Left ventricle myocardium superior (tissue), 1 donor: ENCODE data around the gene ZACN. TPM values are rescaled to one million over a fixed set of nuclear protein-coding genes. Genes with fewer than 3 reads are reported as not detected.
"Not testable (repeated sequence)": the region's sequence is repeated elsewhere in the genome, so short reads cannot be mapped to it uniquely, and the experiment has no call there.

Experiments used
- ATAC-seq: fragments of 200-7000 bp; cut with Tn5 transposase; one replicate; pipeline ENCODE4 v1.9.1; 2020; ENCODE audit warnings: mild to moderate bottlenecking, moderate library complexity
- DNase-seq: peaks from one replicate; pipeline ENCODE4 v3.0.0-alpha.2; 2020
- intact Hi-C: fragments of 100-400 bp; cut with micrococcal nuclease; formaldehyde crosslinking; loops from one replicate; pipeline ENCODE4 v1.11.0; 2022
- total RNA-seq: library from RNA; stranded (reverse); fragmentation: NEBNext Ultra II Directional; extraction: Animal tissue kit (Norgen Biotek cat#: 25700); gene quantifications from one replicate; pipeline ENCODE4 v1.2.1, GENCODE V29; 2021
- donor health status: DM: no; HTN: yes; CAD: no; lungs with severe emphysema.

ZACN gene
- total RNA-seq, 1 donor from 2014 or later: not detected

DNA sequence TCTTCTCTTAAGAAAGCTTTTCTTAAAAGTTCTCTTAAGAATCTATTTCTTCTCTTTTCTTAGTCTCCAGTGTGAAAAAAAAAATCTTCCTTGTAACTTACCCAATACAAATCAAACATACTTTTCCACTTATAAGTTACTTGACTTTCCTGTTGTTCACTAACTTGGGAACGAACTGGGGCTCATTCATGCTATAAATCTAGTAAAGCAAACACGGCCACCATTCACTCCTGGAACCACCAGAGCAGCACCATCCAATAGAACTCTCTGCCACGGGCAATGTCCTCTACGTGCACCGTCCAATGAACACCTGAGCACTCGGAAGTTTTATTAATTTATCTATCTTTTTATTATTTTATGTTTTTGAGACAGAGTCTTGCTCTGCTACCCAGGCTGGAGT is 27.4 kb upstream of the ZACN start:
- no peak for ATAC-seq
- DNase-seq: no peak
- intact Hi-C loops: no loop called here

DNA sequence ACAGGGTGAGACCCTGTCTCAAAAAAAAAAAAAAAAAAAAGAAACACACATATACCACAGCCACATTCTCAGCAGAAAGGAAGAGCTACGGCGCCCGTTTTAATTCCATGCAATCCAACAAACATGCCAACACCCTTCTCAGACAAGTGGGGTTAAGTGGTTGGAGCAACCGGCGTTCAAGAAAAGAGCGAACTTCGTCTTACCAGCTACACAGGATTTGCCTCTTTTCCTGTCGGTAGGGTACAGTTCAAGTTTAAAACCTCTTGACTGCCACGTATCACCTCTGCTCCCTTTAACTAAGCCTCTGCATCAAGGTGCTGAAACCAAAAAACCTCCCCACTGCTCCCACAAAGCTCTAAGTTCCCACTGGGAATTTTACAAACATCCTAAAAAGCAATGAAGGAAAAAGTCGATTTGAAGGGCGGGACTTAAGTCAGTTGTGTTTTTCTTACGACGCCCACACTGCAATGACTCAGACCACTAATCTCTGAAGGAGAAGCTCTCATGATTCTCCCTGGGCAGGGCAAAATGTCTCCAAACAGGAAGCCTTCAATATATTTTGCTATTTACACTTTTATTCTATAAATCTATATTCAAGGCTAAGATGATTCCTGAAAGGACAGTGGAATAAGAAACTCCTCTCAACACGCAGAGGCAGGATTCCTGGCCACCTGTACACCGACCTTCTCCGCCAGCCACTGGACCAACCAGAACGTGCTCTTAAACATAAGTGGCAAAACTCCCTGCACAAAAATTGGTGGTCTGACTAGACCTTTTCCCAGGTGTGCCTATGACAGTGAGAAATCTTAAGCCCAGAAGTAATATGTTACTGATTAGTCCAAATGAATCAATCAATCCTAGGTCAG is 25.5 kb upstream of the ZACN start:
- intact Hi-C loops: no loop called here
- ATAC-seq: no peak
- no peak for DNase-seq

DNA sequence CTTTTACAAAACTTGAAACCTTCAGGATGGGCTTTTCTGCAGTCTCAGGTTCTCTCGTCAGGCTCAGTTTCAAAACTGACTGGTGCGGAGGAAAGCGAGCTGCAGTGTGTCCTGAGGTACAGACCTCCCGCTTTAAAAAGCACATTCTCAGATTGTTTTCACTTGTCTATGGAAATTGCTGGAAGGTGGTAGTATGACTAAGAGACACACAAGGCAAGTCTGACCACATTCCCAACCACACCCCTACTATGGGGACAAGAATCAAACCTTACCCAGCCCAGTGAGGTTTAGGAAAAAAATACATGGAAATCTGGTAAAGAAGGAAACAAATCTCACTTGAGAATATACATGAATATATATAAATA is 24.9 kb upstream of the ZACN start:
- DNase-seq (no peak), ATAC-seq (no peak)
- intact Hi-C loops: no loop called here

DNA sequence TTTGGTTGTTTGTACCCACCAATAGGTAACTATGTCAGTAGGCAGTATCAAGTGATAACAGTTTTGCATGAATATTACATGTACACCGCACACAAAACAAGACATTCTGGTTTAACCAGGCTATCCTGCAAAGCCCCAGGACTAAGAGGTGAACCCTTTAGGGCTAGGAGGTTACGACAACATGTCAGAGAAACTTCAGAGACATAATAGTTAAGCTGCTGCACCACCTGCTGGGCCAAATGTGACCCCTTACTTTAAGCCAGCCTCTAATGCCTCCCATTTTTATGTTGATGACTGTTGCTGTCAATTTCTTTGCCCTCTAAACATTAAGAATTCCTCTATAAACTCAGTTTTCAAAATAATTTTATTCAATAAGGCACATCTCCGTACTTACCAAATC is 22.1 kb upstream of the ZACN start:
- ATAC-seq: no peak
- no peak for DNase-seq
- intact Hi-C loops: no loop called here

DNA sequence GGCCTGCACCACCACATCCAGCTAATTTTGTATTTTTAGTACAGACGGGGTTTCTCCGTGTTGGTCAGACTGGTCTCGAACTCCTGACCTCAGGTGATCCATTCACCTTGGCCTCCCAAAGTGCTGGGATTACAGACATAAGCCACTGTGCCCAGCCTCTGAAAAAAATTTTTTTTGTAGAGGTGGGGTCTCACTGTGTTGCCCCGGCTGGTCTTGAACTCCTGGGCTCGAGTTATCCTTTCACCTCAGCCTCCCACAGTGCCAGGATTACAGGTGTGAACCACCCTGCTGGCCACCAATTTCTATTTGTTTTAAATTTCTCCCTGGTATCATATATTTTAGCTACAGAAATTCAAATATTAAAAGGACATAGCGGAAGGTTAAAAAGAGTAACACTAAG is 20.7 kb upstream of the ZACN start:
- intact Hi-C loops, ATAC-seq, DNase-seq: not testable (repeated sequence)

DNA sequence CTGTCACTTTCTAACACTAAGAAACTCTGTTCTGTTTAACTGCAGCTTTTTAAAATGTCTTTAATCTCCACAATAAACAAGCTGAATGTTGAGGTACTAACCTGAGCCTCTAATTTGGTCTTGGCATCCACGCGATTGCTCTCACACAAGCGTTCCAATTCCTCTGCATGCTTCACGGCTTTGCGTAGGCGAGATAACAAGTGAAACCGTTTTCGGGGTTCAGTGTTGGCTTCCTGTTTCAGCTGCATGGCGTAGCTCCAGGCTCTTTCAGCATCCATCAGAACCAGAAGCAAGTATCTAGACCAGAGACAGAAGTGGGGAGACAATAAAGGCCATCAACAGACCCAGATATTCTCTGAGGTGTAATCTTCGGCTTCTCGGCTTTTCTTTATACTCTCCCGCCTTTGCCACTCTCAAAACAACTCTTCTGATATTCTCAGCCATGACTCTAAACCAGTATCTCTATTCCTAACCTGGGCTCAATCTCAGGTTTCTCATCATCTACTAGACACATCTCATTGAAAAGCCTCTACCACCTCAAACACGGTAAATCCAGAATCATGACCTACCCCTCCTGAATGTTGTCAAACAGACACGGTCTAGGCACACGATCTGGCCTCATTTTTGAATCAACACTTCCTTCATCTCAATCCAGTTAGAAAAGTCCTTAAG is 15.0 kb upstream of the ZACN start:
- intact Hi-C loops: no loop called here
- no peak for DNase-seq
- ATAC-seq: no peak

DNA sequence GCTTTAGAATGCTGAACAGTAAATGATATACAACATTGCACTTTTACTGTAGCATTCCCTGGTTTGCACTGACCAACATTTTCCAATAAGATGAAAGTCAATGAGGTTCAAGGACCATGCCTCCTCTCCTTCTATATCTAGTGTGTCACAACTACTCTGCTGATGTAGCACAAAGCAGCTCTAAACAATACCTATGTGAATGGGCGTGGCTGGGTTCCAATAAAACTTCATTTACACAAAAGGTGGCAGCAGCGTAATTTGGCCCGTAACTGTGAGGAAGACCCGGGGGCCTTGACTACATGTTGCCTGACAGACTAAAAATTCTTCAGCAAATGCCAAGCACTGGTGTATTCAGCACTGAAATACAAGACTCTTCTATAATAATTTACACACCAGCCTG is 13.2 kb upstream of the ZACN start:
- intact Hi-C loops: no loop called here
- no peak for ATAC-seq
- DNase-seq: no peak

DNA sequence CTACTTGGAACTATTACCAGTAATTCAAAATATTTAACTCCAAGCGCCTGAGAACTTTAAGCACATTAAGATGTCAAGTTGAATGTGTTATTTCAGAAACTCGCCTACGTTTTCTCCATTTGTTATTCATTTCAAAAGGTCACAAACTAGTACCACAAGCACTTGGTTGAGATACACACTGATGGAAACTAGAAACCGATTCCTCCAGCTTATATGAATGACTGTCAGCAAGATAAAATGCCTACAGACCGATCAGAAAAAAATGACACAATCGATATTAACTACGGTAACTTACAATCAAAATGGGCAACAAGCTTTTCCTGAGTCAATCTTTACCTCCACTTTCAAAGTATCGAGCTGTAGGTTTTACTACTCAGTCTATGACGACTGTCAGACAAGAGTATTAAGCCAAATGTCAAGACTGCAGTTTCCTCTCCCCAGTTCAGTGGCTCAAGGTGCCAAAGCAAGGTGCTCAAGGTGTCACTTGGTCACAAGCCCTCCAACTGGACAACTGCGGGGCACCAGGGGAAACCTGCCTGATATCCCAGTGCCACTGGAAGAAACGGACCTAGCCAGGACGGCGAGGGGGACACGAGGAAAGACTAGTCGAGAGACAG is 7.3 kb upstream of the ZACN start:
- intact Hi-C loops: no loop called here
- ATAC-seq: no peak

DNA sequence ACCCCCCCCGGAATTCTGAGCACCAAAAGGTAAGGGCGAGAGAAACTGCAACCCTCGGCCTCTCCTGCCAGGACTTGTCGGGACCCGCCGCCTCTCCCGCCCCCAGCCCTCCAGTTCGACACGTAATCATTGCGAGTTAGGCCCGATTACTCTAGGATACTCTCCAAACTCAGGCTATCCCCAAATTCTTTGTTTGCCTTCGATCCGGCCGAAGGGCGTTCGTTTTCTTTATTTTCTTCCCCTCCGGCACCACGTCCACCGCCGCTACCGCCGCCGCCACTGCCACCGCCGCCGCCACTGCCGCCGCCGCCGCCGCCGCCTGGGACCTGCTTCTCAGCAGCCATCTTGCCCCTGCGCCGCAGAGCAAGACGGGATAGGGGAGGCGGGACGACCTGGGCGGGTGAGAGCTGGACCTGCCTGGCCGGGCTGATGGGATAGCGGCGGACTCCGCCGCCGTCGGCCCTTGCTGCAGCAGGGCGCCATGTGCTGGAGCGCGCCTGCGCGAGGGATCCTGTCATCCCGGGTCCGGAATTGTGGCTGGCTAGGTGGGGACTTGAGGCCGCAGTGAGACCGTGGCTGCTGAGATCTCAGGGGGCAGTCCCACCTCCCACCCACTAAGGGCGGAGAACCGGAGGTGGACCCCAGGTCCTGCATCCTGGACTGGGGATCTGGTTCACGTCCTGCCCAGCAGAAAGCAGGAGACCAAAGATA is 6.7 kb upstream of the ZACN start, which contains the start of gene SRP68:
SRP68 (minus strand) TSS at position 370 of the 711 bp plus-strand sequence; CDS start at position 344, 26 bp downstream.
- ATAC-seq (peak; percentile 100), DNase-seq (peak; percentile 95)
- intact Hi-C loops: no loop called here

More for the DNA sequence above, 7.3 kb upstream of the ZACN start:
- no peak for DNase-seq

DNA sequence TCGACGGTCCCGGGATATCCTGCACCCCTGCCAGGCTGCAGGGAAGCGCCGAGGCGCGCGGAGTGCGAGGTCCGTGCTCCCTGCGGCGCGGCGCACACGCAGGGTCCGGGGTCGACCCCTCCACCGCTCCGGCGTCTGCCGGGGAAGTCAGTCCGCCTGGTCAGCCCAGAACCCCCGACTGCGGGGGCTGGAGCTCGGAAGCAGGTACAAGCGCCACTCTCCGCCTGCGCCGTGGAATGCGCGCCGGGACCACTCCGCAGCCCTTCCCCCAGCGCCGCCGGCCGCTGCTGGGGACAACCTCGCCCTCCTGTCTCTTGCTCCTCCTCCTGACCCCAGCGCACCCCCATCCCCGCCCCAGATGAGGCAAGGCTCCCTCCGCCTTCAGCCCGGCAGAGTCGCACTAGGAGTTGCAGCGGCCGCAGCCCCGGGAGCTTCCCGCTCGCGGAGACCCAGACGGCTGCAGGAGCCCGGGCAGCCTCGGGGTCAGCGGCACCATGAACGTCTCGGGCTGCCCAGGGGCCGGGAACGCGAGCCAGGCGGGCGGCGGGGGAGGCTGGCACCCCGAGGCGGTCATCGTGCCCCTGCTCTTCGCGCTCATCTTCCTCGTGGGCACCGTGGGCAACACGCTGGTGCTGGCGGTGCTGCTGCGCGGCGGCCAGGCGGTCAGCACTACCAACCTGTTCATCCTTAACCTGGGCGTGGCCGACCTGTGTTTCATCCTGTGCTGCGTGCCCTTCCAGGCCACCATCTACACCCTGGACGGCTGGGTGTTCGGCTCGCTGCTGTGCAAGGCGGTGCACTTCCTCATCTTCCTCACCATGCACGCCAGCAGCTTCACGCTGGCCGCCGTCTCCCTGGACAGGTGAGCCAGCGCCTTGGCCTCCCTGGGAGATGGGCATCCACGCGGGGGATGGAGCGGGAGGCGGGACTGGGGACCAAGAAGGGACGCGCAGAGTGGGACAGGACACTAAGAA is 4.3 kb upstream of the ZACN start, which contains the start of gene GALR2:
GALR2 (plus strand) TSS at position 392 of the 974 bp plus-strand sequence; CDS start at position 495, 103 bp downstream.
- no peak for ATAC-seq
- DNase-seq: no peak
- intact Hi-C loops: no loop called here

DNA sequence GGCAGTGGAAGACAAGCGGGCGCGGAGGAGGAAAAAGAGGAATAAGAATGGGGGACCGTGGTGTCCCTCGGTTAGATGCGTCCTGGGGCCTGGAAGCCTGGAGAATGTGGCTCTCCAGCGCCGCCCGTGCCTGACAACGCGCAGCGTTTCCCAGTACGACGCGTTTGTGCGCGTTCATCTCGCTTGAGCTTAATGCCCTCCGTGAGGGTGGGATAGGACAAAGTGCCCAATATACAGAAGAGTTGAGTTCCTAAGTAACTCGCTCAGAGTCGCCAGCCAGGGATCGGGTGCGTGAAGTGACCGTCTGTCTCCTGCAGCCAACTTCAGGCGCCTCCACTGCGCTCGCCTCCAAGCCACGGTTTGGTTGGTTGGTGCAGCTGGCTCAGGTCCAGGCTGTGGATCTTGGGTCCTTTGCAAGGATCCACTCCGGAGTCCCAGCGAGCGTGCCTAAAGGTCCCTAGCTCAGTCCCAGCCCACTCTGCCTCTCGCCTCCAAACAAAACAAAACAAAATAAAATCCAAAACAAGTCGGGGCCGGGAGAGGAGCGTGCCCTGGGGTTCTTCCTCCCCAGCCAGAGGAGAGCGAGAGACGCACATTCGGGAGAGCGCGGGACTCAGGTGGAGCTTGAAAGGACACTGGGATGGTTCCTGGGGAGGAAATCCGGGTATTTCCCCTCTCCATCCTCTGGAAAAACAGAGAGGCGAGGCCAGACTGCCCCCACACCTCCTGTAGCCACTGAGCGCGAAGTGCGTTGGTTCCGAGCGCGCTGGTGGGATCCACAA is 3.4 kb upstream of the ZACN start:
- DNase-seq (no peak), ATAC-seq (no peak)
- intact Hi-C loops: no loop called here

DNA sequence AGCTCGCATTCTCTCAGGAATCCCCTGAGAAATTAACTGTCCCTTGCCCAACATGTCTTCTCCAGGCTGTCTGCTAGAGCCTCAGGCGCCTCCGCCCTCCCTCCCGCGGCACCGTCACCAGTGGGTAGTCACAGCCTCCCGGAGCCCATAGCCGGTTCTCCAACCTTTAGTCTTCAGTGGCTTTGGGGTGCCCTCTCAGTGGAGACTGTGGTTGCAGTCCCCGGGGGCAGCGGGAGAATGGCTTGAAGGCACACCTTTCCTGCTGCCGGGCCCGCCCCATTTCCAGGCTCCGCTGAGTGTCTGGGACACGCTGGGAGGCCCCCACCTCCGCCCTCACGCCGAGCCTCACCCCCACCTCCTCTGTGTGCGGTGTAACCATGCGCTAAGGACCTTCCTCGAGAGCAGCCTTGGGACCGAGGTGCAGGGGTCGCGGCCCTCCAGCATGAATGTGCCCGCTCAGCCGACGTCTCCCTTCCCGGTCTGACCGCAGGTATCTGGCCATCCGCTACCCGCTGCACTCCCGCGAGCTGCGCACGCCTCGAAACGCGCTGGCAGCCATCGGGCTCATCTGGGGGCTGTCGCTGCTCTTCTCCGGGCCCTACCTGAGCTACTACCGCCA is 2.7 kb upstream of the ZACN start:
- ATAC-seq: no peak
- DNase-seq: no peak
- intact Hi-C loops: no loop called here

DNA sequence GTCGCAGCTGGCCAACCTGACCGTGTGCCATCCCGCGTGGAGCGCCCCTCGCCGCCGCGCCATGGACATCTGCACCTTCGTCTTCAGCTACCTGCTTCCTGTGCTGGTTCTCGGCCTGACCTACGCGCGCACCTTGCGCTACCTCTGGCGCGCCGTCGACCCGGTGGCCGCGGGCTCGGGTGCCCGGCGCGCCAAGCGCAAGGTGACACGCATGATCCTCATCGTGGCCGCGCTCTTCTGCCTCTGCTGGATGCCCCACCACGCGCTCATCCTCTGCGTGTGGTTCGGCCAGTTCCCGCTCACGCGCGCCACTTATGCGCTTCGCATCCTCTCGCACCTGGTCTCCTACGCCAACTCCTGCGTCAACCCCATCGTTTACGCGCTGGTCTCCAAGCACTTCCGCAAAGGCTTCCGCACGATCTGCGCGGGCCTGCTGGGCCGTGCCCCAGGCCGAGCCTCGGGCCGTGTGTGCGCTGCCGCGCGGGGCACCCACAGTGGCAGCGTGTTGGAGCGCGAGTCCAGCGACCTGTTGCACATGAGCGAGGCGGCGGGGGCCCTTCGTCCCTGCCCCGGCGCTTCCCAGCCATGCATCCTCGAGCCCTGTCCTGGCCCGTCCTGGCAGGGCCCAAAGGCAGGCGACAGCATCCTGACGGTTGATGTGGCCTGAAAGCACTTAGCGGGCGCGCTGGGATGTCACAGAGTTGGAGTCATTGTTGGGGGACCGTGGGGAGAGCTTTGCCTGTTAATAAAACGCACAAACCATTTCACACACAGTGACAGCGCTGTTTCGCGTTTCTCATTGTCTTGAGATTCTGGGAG is 2.0 kb upstream of the ZACN start:
- intact Hi-C loops: no loop called here
- ATAC-seq (no peak), DNase-seq (no peak)

DNA sequence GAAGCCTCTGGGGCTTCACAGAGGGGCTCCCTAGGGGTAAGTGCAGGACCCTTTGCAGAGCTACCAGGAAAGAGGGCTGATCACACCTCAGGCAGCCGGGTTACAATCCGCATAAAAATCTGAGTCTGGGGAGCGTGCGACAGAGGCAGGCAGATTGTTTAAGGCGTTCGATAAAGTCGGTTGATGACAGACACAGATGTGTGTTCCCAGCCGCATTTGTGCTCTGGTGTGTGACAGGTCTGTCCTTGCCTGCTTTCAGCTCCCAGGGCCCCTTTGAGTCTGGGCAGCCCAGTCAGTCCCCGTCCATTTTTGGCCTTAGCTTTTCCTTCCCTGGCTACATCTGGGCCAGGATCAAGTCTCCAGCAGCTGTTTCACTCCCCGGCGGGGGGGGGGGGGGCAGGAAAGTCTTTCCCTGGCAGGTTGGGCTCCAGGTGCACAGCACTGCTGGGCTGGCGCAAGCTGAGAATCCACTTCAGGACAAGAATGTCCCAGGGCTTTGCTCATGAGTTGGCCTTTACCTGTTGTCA is 1.3 kb upstream of the ZACN start:
- intact Hi-C loops: no loop called here
- ATAC-seq (no peak), DNase-seq (no peak)

DNA sequence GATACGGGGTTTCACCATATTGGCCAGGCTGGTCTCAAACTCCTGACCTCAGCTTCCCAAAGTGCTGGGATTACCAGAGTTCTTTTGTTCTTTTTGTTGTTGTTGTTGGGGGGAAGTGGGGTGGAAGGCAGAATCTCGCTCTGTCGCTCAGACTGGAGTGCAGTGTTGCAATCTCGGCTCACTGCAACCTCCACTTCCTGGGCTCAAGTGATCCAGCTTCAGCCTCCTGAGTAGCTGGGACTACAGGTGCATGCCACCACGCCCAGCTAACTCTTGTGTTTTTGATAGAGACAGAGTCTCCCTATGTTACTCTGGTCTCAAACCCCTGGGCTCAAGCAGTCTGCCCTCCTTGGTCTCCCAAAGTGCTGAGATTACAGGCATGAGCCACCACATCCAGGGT is 612 bp upstream of the ZACN start:
- DNase-seq, ATAC-seq, intact Hi-C loops: not testable (repeated sequence)

DNA sequence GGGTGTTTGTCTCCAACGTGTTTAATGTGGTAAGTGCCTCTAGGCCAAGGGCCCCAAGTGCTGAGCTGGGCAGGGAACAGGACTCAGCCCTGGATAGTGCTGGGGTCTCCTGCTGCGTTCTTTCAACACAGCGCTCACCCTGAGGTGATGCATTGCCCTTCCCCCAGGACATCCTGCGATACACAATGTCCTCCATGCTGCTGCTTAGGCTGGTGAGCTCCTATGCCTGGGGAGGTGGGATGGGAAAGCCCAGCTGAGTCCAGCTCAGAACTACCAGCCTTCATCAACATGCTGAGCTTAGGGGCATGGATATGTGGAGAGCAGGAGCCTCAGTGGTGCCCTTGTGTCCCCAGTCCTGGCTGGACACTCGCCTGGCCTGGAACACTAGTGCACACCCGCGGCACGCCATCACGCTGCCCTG is 563 bp downstream of the ZACN start:
- intact Hi-C loops: no loop called here
- peak; percentile 3 for ATAC-seq
- DNase-seq: no peak
